Uterus (tissue), 2 donors: Measurements from ENCODE around the gene NCBP3.

Experiments
- POLR2A ChIP-seq, 2 donors: fragments of 450-650 bp; IDR thresholded peaks; one replicate each; pipeline ENCODE4 v1.6.1; 2016; ENCODE audit warnings: antibody characterized with exemption in 2 of 2, mild to moderate bottlenecking in 1 of 2, moderate library complexity in 1 of 2
- TF ChIP-seq, protein P1 (sequence below), 4 experiments: fragments of 200-600 bp in 2 of 4; fragments of 450-650 bp in 2 of 4; sonication (generic) in 2 of 4; IDR thresholded peaks; one replicate each; pipeline ENCODE4 v1.5.1; 2016 to 2019; ENCODE audit warnings: antibody characterized with exemption in 4 of 4, mild to moderate bottlenecking in 2 of 4, moderate library complexity in 1 of 4

DNA sequence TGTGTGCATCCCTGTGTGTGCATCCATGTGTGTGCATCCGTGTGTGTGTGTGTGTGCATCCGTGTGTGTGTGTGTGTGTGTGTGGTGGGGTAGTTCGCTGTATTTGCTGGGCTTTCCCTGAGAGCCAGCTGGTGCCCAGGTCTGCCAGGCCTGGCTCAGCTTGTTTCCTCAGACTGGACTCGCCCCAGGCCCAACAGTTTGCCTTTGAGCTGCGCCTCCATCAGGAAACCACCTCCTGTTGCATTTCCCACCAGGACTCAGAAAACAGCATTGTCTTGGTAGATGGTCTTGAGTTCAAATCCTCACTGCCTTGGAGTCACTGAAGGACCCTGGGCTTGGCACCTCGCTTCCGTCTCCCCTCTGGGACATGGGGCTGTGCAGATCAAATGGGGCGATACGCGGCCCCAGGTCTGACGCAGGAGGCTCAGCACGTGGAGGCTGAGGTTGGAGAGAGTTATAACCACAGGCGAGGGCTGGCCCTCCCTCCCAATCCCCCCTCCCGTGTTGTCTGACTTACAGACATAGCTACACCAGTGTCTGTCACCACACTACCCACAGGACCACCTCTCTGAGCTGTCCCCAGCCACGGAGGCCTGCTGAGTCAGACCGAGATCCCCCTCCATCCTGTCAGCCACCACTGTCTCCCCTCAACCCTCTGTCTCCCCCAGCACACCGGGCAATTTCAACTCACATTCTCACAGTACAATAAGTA lies 49.8 kb downstream of the NCBP3 start:
- TF ChIP-seq, protein P1, sequence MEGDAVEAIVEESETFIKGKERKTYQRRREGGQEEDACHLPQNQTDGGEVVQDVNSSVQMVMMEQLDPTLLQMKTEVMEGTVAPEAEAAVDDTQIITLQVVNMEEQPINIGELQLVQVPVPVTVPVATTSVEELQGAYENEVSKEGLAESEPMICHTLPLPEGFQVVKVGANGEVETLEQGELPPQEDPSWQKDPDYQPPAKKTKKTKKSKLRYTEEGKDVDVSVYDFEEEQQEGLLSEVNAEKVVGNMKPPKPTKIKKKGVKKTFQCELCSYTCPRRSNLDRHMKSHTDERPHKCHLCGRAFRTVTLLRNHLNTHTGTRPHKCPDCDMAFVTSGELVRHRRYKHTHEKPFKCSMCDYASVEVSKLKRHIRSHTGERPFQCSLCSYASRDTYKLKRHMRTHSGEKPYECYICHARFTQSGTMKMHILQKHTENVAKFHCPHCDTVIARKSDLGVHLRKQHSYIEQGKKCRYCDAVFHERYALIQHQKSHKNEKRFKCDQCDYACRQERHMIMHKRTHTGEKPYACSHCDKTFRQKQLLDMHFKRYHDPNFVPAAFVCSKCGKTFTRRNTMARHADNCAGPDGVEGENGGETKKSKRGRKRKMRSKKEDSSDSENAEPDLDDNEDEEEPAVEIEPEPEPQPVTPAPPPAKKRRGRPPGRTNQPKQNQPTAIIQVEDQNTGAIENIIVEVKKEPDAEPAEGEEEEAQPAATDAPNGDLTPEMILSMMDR (IDR thresholded peaks at IDR 0.05): no peak
- TF ChIP-seq POLR2A (IDR thresholded peaks at IDR 0.05): no peak
